Osteocyte (in vitro differentiated cells): ENCODE results near the gene EXO1. TPM values are rescaled to one million over a fixed set of nuclear protein-coding genes. Genes with fewer than 3 reads are reported as not detected.

Experiments
- DNase-seq: peaks from one replicate; pipeline ENCODE4 v3.0.0; 2021; ENCODE audit warnings: mixed read lengths; ENCODE audit not compliant: unreplicated experiment; ENCODE audit errors: extremely low spot score
- H3K27ac Mint-ChIP-seq: one replicate; pipeline ENCODE4 v1.8.0; 2021; ENCODE audit warnings: mild to moderate bottlenecking, mixed read lengths; ENCODE audit not compliant: unreplicated experiment
- H3K27me3 Mint-ChIP-seq: one replicate; pipeline ENCODE4 v1.8.0; 2021; ENCODE audit warnings: mixed read lengths; ENCODE audit not compliant: unreplicated experiment
- H3K36me3 Mint-ChIP-seq: one replicate; pipeline ENCODE4 v1.8.0; 2021; ENCODE audit warnings: mixed read lengths; ENCODE audit not compliant: unreplicated experiment
- H3K4me1 Mint-ChIP-seq: one replicate; pipeline ENCODE4 v1.8.0; 2021; ENCODE audit warnings: mixed read lengths; ENCODE audit not compliant: unreplicated experiment
- H3K4me3 Mint-ChIP-seq: one replicate; pipeline ENCODE4 v1.8.0; 2021; ENCODE audit warnings: mild to moderate bottlenecking, moderate library complexity, mixed read lengths; ENCODE audit not compliant: unreplicated experiment
- H3K9me3 Mint-ChIP-seq: one replicate; pipeline ENCODE4 v1.8.0; 2021; ENCODE audit warnings: mixed read lengths; ENCODE audit not compliant: unreplicated experiment
- CTCF ChIP-seq: fragments of 200-600 bp; sonication (generic); IDR thresholded peaks from 2 replicates; pipeline ENCODE4 v1.5.0; 2021; ENCODE audit warnings: antibody characterized with exemption, mild to moderate bottlenecking, moderate library complexity
- total RNA-seq: library from RNA; stranded (reverse); gene quantifications from 2 replicates; pipeline ENCODE4 v1.2.1, GENCODE V29; 2021

EXO1 gene
- total RNA-seq, 1 donor from 2014 or later = 3.4 TPM

GRCh38 chr1:241817956-241818612 is 29.9 kb upstream of the EXO1 start:
- Mint-ChIP-seq H3K4me3 (no peak overlapping the region), H3K36me3 (no peaks in the 10 kb centered on the region), H3K27me3 (peaks cover 13% of the 10 kb centered on the region), H3K27ac (no peak overlapping the region), H3K9me3 (no peaks in the 10 kb centered on the region), H3K4me1 (no peaks in the 10 kb centered on the region)
- DNase-seq = no peak
- no peak for TF ChIP-seq CTCF

GRCh38 chr1:241819340-241819866 is 28.6 kb upstream of the EXO1 start:
- DNase-seq = no peak
- Mint-ChIP-seq H3K9me3 (no peaks in the 10 kb centered on the region), H3K4me1 (no peaks in the 10 kb centered on the region), H3K27ac (no peak overlapping the region), H3K27me3 (peaks cover 10% of the 10 kb centered on the region), H3K36me3 (no peaks in the 10 kb centered on the region), H3K4me3 (no peak overlapping the region)
- TF ChIP-seq CTCF = no peak

- TF ChIP-seq CTCF = no peak
- no peak for DNase-seq
- Mint-ChIP-seq H3K4me3 (no peak overlapping the region), H3K4me1 (peaks cover 4% of the 10 kb centered on the region), H3K27me3 (peaks cover 7% of the 10 kb centered on the region), H3K36me3 (no peaks in the 10 kb centered on the region), H3K9me3 (no peaks in the 10 kb centered on the region), H3K27ac (no peak overlapping the region)
These were observed 26.6 kb upstream of the EXO1 start for GRCh38 chr1:241821363-241821762.

- Mint-ChIP-seq H3K36me3 (no peaks in the 10 kb centered on the region), H3K27ac (no peak overlapping the region), H3K4me3 (no peak overlapping the region), H3K4me1 (peaks cover 4% of the 10 kb centered on the region), H3K9me3 (no peaks in the 10 kb centered on the region), H3K27me3 (peaks cover 5% of the 10 kb centered on the region)
- TF ChIP-seq CTCF = no peak
- DNase-seq = no peak
These were observed 25.2 kb upstream of the EXO1 start for GRCh38 chr1:241822846-241823245.

GRCh38 chr1:241823925-241824324 is 24.1 kb upstream of the EXO1 start:
- Mint-ChIP-seq H3K4me1 (peaks cover 13% of the 10 kb centered on the region), H3K4me3 (no peak overlapping the region)

More at GRCh38 chr1:241823925-241824324, 24.1 kb upstream of the EXO1 start:
- H3K27me3 Mint-ChIP-seq = no peaks in the 10 kb centered on the region
- no peaks in the 10 kb centered on the region for H3K36me3 Mint-ChIP-seq
- H3K9me3 Mint-ChIP-seq = no peaks in the 10 kb centered on the region
- H3K27ac Mint-ChIP-seq = no peak overlapping the region
- no peak for TF ChIP-seq CTCF
- DNase-seq = no peak
